GM10248 (cell line): ENCODE data around the gene INSYN2B.

Source experiments
- CTCF ChIA-PET: fragments of 300-600 bp; sonication (Branson Sonifier 250); formaldehyde crosslinking; extraction: SDS; loops from one replicate; lab custom pipeline; 2021; ENCODE audit warnings: antibody characterized with exemption; lab: Yijun Ruan, JAX
- POLR2A ChIA-PET: fragments of 350-650 bp; sonication (Branson Sonifier 250); formaldehyde crosslinking; extraction: SDS; loops from one replicate; lab custom pipeline; 2020; ENCODE audit warnings: antibody characterized with exemption; lab: Yijun Ruan, JAX
- DNase-seq: peaks from one replicate; pipeline ENCODE4 v3.0.0; 2012; ENCODE audit errors: extremely low spot score
- TF ChIP-seq, protein P1 (sequence below): IDR thresholded peaks from 2 replicates; pipeline ENCODE4 v1.5.1; 2012; ENCODE audit warnings: mild to moderate bottlenecking, low read depth; ENCODE audit errors: extremely low read depth, missing control alignments, control extremely low read depth

Gene INSYN2B

DNA sequence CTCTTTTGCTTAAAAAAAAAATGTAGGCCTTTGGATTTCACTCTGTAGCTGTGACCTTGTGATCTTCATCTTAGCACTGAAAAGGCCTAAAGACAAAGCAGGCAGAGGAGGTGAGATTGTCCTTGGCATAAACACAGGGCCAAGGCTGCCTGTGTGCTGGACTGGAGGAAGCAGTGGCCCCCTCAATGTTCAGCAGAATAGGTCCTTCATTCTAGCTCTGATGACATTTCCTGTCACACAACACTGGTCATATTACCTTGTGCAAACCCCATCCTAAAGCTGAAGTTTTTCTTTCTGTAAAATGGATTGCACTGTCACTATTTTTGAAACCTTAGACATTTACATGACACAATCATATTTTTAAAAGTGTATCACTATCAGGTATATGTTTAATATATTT lies 147.4 kb downstream of the INSYN2B start:
- DNase-seq, result no peak
- ChIA-PET CTCF (interaction anchor here (1.4 to 2.2 kb wide), 2 partner anchors 14 to 16 kb away, joined by 3 to 5 read pairs; no protein-coding TSS in a partner anchor), POLR2A (no interaction called here)
- TF ChIP-seq, protein P1, sequence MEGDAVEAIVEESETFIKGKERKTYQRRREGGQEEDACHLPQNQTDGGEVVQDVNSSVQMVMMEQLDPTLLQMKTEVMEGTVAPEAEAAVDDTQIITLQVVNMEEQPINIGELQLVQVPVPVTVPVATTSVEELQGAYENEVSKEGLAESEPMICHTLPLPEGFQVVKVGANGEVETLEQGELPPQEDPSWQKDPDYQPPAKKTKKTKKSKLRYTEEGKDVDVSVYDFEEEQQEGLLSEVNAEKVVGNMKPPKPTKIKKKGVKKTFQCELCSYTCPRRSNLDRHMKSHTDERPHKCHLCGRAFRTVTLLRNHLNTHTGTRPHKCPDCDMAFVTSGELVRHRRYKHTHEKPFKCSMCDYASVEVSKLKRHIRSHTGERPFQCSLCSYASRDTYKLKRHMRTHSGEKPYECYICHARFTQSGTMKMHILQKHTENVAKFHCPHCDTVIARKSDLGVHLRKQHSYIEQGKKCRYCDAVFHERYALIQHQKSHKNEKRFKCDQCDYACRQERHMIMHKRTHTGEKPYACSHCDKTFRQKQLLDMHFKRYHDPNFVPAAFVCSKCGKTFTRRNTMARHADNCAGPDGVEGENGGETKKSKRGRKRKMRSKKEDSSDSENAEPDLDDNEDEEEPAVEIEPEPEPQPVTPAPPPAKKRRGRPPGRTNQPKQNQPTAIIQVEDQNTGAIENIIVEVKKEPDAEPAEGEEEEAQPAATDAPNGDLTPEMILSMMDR, result no peak

DNA sequence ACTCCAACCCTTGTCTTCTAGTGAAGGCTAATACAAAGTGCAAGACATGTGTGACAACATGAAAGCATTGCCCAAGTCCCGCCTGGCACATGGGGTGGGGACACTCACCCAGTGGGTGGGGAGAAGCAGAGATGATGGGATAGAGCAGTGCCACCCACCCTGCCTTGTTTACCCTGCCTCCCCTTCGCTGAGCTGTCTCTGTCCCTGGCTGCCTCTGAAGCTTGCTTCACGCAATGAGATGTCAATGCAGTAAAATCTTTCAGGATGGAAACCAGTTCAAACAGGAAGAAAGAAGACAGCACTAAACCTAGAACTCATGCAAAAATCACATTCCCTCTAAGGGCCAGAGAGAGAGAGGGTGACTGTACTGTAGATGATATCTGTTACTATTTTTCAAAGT lies 148.0 kb downstream of the INSYN2B start:
- TF ChIP-seq, protein P1, result no peak
- ChIA-PET CTCF (interaction anchor here (1.4 to 2.2 kb wide), 2 partner anchors 15 to 17 kb away, joined by 3 to 5 read pairs; no protein-coding TSS in a partner anchor), POLR2A (no interaction called here)
- DNase-seq, result no peak

DNA sequence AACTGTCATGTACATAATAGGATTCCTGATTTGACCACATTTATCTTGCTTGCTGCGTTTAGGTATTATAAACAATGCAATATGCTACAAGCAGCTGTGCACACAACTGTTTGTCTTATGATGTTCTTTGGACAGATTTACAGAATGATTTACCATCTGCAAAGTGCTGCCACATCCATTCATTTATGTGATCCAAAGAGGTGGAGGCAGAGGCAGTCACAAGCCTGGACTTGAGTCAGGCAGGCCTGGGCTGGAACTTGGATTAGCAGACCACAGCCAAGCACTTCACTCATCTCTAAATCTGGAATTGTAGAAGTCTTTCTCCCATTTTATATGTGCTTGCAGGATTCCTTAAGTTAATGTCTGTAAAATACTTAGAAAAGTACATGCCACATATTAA lies 149.0 kb downstream of the INSYN2B start:
- ChIA-PET POLR2A (no interaction called here), CTCF (no interaction called here)
- DNase-seq, result no peak
- TF ChIP-seq, protein P1, result no peak

DNA sequence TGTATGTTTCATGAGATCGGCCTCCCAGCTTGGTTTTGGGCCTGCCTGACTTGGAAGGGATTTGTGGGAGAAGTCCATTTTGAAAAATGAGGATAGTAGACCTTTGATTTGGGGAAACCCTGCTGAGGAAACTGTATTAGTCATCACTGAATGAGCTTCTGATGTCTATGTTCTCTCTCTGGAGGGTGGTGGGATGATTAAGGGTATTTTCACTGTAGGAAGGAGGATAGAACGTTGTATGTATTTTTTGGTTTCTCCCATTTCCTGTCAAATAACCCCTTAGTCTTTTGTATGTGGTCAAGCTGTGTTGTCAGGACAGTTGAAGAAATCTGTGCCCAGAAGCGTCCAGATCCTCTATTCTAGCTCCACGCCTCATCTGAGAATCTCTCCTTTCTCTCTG lies 151.9 kb downstream of the INSYN2B start:
- ChIA-PET POLR2A (no interaction called here), CTCF (interaction anchor here (1.0 to 1.6 kb wide), 7 partner anchors 21 to 151 kb away, joined by 3 to 4 read pairs (median 4); no protein-coding TSS in a partner anchor)
- DNase-seq, result no peak
- TF ChIP-seq, protein P1, result no peak

DNA sequence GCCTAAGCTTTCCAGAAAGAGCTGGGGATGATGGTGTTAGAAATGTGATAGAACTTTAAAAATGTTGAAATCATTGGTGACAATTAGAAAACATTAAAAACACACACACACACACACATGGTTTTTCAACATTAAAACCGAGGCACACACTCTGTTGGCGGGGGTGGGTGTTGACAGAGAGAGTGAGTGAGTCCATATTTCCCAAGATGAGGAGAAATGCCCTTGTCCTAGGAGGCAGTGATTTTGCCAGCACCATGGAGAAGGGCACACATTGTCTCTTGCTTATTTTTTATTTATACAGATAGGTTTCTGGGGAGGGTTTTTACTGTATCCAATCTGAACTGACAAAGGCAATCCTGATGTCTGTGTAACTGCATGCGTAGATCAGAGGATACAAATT lies 152.5 kb downstream of the INSYN2B start:
- POLR2A ChIA-PET, result no interaction called here
- no peak for DNase-seq
- TF ChIP-seq, protein P1, result no peak
- CTCF ChIA-PET, result interaction anchor here (1.0 to 1.2 kb wide), 3 partner anchors 22 to 152 kb away, joined by 3 to 4 read pairs (median 3); no protein-coding TSS in a partner anchor

DNA sequence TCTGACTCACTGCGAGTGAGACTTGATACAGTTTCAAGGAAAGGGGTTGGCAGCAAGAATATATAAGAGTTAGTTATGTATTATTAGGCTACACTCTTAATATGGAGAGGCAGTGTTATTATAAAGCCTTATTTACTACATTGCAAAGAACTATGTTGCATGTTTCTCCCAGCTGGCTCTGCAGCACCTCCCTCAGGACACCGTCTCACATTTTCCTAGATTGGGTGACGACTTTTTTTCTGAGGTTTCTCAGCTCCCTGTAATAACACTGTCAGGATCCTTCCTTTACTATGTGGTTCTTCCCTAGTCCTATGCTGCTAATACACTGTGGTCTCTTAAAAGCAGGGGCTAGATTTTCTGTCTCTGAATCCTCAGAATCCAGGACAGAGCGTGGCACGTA lies 153.7 kb downstream of the INSYN2B start:
- no peak for DNase-seq
- TF ChIP-seq, protein P1, result no peak
- ChIA-PET CTCF (interaction anchor here (0.9 to 1.6 kb wide), 5 partner anchors 16 to 108 kb away, joined by 3 to 5 read pairs (median 4); no protein-coding TSS in a partner anchor), POLR2A (no interaction called here)
